Hepatocyte (in vitro differentiated cells): ENCODE measurements around the gene RPH3AL. TPM values are rescaled to one million over a fixed set of nuclear protein-coding genes. Genes with fewer than 3 reads are reported as not detected.

ENCODE experiments used
- DNase-seq: peaks from one replicate; pipeline ENCODE4 v3.0.0-alpha.2; 2016; ENCODE audit warnings: low spot score
- H2AFZ ChIP-seq: fragments of 200-600 bp; sonication (generic); 2 replicates; pipeline ENCODE4 v1.6.0; 2016; ENCODE audit warnings: antibody characterized with exemption, mild to moderate bottlenecking
- H3K27ac ChIP-seq: fragments of 200-600 bp; sonication (generic); 2 replicates; pipeline ENCODE4 v1.5.1; 2016; ENCODE audit warnings: mild to moderate bottlenecking
- H3K27me3 ChIP-seq: fragments of 200-600 bp; sonication (generic); 2 replicates; pipeline ENCODE4 v1.6.1; 2016
- H3K36me3 ChIP-seq: fragments of 200-600 bp; sonication (generic); replicated peaks from 2 replicates; pipeline ENCODE4 v1.5.1; 2016; ENCODE audit warnings: low read depth; ENCODE audit not compliant: insufficient read depth
- H3K4me1 ChIP-seq: fragments of 200-600 bp; sonication (generic); 2 replicates; pipeline ENCODE4 v1.5.1; 2016; ENCODE audit warnings: mild to moderate bottlenecking, moderate library complexity; ENCODE audit not compliant: insufficient read depth
- H3K4me2 ChIP-seq: fragments of 200-600 bp; sonication (generic); 2 replicates; pipeline ENCODE4 v1.6.0; 2016
- H3K4me3 ChIP-seq: fragments of 200-600 bp; sonication (generic); 2 replicates; pipeline ENCODE4 v1.5.1; 2016; ENCODE audit warnings: mild to moderate bottlenecking
- H3K79me2 ChIP-seq: fragments of 200-600 bp; sonication (generic); 2 replicates; pipeline ENCODE4 v1.6.0; 2017; ENCODE audit warnings: mild to moderate bottlenecking
- H3K9me2 ChIP-seq: fragments of 200-600 bp; sonication (generic); replicated peaks from 2 replicates; pipeline ENCODE4 v1.6.0; 2017; ENCODE audit warnings: mild to moderate bottlenecking; ENCODE audit not compliant: insufficient read depth
- H3K9me3 ChIP-seq: fragments of 200-600 bp; sonication (generic); 2 replicates; pipeline ENCODE4 v1.5.1; 2016; ENCODE audit warnings: low read depth, mild to moderate bottlenecking
- H4K20me1 ChIP-seq: fragments of 200-600 bp; sonication (generic); 2 replicates; pipeline ENCODE4 v1.6.0; 2016; ENCODE audit warnings: mild to moderate bottlenecking; ENCODE audit not compliant: insufficient read depth, poor library complexity, severe bottlenecking
- EZH2 ChIP-seq: fragments of 200-600 bp; sonication (generic); IDR thresholded peaks from 2 replicates; pipeline ENCODE4 v1.6.1; 2016; ENCODE audit warnings: antibody characterized with exemption, mild to moderate bottlenecking, borderline replicate concordance
- EZH2phosphoT487 ChIP-seq: fragments of 200-600 bp; sonication (generic); IDR thresholded peaks from one replicate; pipeline ENCODE4 v1.6.1; 2018; ENCODE audit warnings: antibody characterized with exemption, mild to moderate bottlenecking, low read depth, moderate library complexity; ENCODE audit not compliant: unreplicated experiment, severe bottlenecking
- WGBS: methylation state at CpG from one replicate; pipeline ENCODE4 v1.1.6; 2016; ENCODE audit warnings: low lambda C conversion rate; ENCODE audit errors: missing lambda C conversion rate; 5-methylcytosine and 5-hydroxymethylcytosine counted together
- polyA plus RNA-seq: library from polyadenylated mRNA; unstranded; fragments of >200 nt; fragmentation: Nextera tagmentation; extraction: Ambion mirVana; gene quantifications from 2 replicates; pipeline ENCODE4 v1.2.1, GENCODE V29; 2016
- total RNA-seq: library from RNA; depleted of rRNA; stranded (reverse); fragments of >200 nt; gene quantifications from 2 replicates; pipeline ENCODE4 v1.2.3, GENCODE V29; 2014
- TF ChIP-seq, protein P1 (sequence below): fragments of 200-600 bp; sonication (generic); IDR thresholded peaks from 2 replicates; pipeline ENCODE4 v1.5.1; 2016; ENCODE audit warnings: antibody characterized with exemption, mild to moderate bottlenecking; ENCODE audit not compliant: poor library complexity

The RPH3AL gene
- total and polyA plus RNA-seq, 2 experiments from 2014 or later: 7.0 to 7.6 TPM

DNA sequence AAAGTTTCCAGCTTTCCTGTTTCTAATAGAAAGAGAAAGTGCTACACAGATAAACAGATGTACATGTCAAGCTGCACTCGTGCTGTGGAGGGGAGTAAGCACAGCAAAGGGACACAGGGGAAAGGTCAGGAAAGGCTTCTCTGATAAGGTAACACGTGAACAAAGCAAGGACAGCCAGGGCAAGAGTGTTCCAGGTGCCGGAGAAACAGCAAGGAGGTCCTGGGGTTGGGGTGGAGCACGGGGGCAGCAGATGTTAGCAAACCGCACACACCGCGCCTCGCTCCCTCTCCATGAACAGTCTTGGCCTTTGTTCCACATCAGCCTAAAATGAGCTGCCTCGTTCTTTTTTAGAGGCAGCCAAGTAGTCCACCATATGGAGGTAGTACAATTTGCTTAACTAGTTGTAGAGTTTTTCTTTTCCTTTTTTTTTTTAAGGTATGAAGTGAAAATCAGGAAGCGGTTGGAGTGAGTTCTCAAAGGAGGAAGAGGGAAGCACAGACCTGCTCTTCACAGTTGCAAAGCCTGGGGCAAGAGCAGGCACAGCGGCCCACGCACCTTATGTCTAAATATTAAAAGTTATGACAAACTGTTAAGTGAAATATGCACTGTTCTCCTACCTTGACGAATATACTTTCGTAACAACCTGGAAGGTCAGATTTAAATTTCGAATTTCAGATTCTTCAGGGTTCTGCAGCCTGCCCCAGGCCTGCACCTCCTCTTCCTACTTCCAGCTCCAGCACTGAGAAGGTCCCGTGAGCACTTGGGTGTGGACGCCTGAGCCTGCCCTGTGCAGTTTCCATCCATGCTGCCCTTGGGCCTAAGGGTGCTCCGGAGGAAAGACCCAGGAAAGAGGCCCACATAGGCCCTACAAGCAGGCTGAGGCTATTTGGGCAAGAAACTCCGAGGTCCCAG, 41.5 kb upstream of the RPH3AL start:
- Histone ChIP-seq H3K36me3 (no peaks in the 10 kb centered on the region), H3K27me3 (no peaks in the 10 kb centered on the region), H3K79me2 (no peaks in the 10 kb centered on the region), H2AFZ (no peak overlapping the region), H4K20me1 (no peaks in the 10 kb centered on the region), H3K9me3 (no peaks in the 10 kb centered on the region), H3K4me3 (no peak overlapping the region), H3K4me1 (no peaks in the 10 kb centered on the region), H3K4me2 (no peak overlapping the region), H3K9me2 (no peaks in the 10 kb centered on the region), H3K27ac (no peak overlapping the region)
- WGBS: 77% methylated on average over 19 of the region's 19 CpGs
- DNase-seq: no peak
- TF ChIP-seq, protein P1, sequence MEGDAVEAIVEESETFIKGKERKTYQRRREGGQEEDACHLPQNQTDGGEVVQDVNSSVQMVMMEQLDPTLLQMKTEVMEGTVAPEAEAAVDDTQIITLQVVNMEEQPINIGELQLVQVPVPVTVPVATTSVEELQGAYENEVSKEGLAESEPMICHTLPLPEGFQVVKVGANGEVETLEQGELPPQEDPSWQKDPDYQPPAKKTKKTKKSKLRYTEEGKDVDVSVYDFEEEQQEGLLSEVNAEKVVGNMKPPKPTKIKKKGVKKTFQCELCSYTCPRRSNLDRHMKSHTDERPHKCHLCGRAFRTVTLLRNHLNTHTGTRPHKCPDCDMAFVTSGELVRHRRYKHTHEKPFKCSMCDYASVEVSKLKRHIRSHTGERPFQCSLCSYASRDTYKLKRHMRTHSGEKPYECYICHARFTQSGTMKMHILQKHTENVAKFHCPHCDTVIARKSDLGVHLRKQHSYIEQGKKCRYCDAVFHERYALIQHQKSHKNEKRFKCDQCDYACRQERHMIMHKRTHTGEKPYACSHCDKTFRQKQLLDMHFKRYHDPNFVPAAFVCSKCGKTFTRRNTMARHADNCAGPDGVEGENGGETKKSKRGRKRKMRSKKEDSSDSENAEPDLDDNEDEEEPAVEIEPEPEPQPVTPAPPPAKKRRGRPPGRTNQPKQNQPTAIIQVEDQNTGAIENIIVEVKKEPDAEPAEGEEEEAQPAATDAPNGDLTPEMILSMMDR: no peak
- TF ChIP-seq EZH2phosphoT487: no peak
- no peak for TF ChIP-seq EZH2

DNA sequence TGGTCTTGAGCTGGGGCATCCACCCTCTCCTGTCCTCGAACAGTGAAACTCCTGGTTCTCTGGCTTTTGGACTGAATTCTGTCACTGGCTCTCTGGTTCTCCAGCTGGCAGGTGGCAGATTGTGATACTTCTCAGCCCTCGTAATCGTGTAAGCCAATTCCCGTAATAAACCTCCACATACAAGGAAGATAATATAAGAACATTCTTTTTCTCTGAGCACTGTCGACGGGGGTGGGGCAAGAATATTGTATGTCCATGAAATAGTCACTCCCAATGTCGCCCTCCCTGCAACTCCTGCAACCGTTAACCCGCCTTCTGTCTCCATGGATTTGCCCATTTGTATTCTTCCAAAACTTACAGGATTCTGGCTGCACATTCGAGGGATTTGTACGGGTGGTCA, 39.2 kb upstream of the RPH3AL start:
- DNase-seq: no peak
- 81% methylated on average over 11 of the region's 11 CpGs for WGBS
- Histone ChIP-seq H4K20me1 (no peaks in the 10 kb centered on the region), H2AFZ (no peak overlapping the region), H3K4me3 (no peak overlapping the region), H3K4me2 (no peak overlapping the region), H3K9me3 (no peaks in the 10 kb centered on the region), H3K9me2 (no peaks in the 10 kb centered on the region), H3K36me3 (no peaks in the 10 kb centered on the region), H3K27me3 (no peaks in the 10 kb centered on the region), H3K27ac (no peak overlapping the region), H3K4me1 (no peaks in the 10 kb centered on the region), H3K79me2 (no peaks in the 10 kb centered on the region)
- no peak for TF ChIP-seq EZH2
- no peak for TF ChIP-seq EZH2phosphoT487
- TF ChIP-seq, protein P1: no peak

DNA sequence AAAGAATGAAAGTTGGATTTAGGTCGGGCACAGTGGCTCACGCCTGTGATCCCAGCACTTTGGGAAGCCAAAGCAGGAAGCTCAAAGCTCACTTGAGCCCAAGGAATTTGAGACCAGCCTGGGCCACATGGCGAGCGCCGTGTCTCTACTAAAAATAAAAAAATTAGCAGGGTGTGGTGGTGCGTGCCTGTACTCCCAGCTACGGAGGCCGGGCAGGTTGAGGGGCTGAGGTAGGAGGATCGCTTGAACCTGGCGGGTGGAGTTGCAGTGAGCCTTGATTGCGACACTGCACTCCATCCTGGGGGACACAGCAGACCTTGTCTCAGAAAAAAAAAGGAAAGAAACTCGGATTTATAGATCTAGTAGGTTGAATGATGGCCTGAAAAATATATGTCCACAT, 37.4 kb upstream of the RPH3AL start:
- TF ChIP-seq, protein P1: no peak
- TF ChIP-seq EZH2phosphoT487: no peak
- TF ChIP-seq EZH2: no peak

More for the DNA sequence above, 37.4 kb upstream of the RPH3AL start:
- no peak overlapping the region for H3K4me3 ChIP-seq
- WGBS: 78% methylated on average over 12 of the region's 12 CpGs
- no peak overlapping the region for H2AFZ ChIP-seq
- H3K4me2 ChIP-seq: no peak overlapping the region
- no peaks in the 10 kb centered on the region for H4K20me1 ChIP-seq
- H3K27me3 ChIP-seq: no peaks in the 10 kb centered on the region
- H3K4me1 ChIP-seq: peaks cover 9% of the 10 kb centered on the region
- H3K9me3 ChIP-seq: no peaks in the 10 kb centered on the region
- H3K9me2 ChIP-seq: no peaks in the 10 kb centered on the region
- no peak overlapping the region for H3K27ac ChIP-seq
- H3K36me3 ChIP-seq: no peaks in the 10 kb centered on the region
- no peak for DNase-seq
- no peaks in the 10 kb centered on the region for H3K79me2 ChIP-seq
